ENCODE results near the gene MCM5.

DNA sequence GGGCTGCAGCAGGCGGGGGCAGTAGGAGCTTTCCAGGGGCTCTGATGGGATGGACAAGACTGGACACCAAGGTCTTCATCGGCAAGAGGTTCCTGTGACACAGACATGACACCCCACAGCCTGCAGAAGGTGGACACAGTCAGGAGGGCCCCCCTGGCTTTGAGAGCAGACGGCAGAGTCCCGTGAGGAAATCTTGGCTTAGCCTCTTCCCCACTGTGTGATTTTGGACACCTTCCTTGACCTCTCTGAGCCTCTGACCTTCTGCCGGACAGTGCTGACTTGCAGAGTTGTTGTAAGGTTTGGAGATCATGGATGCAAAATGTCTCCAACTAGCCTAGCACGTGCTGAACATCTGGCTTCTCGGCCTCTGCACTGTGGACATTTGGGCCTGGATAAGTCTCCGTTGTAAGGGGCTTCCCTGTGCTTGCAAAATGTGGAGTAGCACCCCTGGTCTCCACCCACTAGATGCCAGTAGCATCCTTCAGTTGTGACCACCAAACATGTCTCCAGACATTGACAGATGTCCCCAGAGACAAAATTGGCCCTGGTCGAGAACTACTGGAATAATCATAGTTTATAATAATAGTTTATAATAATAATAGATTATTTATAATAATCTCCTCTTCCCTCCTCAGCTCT is 54.6 kb downstream of the MCM5 start:
- TF ChIP-seq EZH2 (IDR thresholded peaks at IDR 0.05; ENCODE audit: insufficient read depth, poor library complexity, severe bottlenecking) (no peak), EZH2phosphoT487 (IDR thresholded peaks at IDR 0.05; ENCODE audit: insufficient read depth, low read depth) (no peak)
